HG03196 (cell line): ENCODE results near the gene EMX1.

ENCODE experiments used
- ATAC-seq: cut with Tn5 transposase; IDR thresholded peaks from one replicate; pipeline ENCODE4 v1.9.1; 2021; ENCODE audit not compliant: unreplicated experiment

The EMX1 gene

DNA sequence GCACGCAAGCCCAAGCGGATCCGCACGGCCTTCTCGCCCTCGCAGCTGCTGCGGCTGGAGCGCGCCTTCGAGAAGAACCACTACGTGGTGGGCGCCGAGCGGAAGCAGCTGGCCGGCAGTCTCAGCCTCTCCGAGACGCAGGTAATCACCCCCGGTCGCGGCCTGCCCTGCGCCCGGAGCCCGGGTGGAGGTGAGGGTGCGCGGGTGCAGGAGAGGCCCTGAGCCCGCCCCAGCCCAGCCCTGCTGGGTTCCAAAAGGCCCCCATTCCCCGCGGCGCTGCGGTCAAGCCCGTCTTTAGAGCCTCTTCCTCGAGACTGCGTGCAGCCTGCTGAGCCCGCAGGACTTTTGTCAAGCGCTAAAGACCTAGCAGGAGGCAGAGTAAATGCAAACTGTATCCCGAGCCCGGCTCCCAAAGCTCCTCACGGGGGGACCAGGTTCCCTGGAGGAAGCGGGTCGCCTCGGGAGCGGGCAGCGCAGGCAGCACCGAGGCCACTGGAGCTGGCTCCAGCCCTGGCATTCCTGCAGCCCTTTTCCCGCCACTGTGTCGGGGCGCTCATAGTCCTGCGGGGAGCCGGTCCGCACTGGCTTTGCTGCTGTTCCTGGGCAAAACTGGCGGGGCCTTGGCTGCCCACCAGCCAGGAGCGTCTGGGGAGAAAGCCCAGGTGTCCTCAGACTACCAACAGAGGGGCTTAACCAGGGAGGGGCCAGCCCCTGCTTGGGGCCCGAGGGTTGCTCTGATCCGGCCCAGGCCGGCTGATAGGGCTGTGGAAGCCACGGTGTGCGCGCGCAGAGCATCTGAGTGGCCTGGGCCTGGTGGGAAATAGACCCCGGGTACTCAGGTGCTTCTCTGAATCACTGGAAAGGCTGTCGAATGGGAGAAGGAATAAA, 7.3 kb downstream of the EMX1 start:
- no peak for ATAC-seq

DNA sequence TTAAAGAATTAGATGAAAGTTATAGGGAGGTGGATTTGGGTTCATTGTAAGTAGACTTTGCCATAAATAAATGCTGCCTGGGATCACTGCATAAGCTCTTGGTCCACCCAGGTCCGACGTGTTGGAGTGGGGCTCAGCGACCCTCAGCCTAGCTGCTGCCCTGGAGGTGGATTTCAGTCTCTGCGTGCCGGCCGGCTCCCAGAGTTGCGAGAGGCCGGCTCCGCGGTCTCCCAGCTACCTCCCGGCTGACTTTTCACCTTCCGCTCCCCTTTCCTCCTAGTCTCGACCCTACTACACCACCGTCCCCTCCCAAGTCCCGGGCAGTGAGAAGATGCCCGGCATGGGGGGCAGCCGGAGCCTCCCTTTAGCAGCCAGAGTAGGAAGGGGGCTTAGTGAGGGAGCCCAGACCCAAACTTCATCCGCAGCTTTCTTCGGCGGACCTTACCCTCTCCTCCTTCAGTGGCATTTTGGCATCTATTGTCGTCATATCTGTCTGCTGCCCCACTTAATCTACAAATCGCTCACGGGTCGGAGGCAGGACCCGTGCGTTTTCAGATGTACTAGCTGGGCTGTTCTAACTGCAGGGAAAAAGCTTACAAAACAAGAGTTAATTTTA, 8.1 kb downstream of the EMX1 start:
- no peak for ATAC-seq

DNA sequence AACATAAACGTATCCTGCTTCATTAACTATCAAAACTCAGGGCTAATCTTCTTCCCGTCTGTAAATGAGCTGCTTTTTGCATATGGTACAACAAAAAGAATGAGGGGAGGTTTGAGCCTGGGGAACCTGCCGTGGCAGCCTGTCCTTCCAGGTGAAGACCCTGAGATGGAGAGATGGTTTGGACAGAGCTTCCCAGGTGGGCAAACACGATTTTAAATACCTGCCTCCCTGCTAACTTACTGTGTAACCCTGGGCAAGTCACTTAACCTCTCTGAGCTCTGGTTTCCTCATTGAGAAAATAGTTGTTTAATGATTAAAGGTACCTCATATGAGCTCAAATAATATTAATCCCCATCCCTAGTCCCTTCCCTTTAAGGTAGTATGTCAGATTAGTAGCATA, 9.0 kb downstream of the EMX1 start:
- ATAC-seq = no peak

DNA sequence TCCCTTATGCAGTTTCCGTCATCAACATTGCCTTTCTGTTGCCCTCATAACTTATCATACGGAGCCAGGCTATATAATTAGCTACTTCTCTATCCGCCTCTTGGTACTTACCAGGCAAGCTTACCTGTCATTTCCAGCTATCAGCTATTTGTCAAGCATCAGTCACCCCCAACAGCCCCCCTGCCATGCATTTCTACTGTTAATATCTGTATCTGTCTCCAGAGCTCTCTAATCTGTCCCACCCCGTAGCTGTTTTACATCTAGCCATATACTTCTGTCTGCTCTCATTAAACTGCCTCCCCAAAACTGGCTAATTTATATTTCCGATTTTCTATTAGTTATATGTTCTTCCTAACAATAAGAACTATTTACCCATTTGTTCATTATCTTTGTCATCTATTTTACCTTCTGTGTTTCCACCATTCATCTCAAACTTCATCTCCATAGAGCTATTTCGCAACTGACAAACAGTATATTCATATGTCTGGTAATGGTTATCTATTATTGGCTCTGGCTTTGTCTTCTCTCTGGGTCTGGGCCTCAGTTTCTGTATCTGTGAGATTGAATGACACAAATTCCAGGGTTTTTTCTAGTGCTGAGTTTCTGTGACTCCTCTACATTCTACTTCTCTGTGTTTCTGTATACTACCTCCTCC, 9.6 kb downstream of the EMX1 start:
- ATAC-seq = no peak

DNA sequence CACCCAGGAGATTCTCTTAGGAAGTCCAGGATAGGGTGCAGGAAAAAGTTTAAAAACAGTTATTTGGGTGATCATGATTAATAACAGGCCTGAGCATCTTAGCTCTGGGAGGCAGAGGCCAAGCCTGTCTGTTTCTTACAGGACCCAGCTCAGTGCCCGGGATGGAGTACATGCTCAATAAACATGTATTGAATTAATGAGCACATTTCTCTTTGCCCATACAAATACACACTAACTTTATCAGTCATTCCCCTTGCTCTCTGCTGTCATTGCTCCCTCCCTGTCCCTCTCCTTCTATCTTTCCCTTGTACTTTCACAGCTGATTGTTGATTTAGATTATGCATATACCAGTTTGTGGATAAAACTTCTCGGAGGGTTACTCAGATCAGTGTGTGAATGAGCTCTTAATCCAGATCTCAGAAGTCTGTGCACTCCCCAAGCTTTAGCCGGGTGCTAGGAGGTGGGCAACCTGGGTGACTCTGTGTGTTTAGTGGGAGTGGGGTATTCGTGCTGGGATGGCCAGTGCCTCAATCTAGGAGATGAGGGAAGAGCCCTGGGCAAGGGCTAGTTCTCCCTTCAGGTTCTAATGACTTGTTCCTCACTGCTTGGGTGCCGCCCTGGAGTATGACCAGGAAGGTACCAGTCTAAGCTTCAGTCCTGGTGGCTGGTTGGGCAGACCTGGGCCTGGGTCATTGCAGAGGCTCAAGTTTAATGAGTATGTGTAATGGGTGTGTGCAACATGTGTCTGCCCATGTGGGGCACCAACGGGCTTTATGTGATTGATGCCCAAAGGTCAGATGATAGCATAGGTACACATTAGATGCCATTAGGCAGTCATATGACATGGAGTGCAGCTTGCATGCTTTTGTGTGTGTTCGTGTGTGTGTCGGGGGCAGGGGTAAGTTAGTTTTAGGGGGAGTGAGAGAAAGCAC, 10.6 kb downstream of the EMX1 start:
- ATAC-seq = no peak

DNA sequence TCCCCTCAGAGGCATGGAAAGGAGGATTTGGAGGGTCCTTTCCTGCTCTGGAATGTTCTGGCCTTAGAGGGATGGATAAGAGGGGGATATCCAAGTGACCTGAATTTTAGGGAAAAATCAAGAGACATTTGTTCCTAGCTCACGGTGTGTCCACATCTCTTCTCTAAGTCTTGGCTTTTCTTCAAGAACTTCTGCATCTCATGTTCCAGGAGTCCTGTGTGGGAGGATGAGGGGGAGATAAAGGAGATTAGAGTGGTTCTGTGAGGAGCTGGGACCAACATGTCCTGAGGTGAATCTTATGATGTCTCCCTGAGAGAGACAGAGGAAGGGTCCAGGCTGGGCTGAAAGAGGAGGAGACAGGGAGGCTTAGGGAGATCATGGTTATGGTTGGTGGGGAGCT, 11.7 kb downstream of the EMX1 start:
- ATAC-seq = no peak

DNA sequence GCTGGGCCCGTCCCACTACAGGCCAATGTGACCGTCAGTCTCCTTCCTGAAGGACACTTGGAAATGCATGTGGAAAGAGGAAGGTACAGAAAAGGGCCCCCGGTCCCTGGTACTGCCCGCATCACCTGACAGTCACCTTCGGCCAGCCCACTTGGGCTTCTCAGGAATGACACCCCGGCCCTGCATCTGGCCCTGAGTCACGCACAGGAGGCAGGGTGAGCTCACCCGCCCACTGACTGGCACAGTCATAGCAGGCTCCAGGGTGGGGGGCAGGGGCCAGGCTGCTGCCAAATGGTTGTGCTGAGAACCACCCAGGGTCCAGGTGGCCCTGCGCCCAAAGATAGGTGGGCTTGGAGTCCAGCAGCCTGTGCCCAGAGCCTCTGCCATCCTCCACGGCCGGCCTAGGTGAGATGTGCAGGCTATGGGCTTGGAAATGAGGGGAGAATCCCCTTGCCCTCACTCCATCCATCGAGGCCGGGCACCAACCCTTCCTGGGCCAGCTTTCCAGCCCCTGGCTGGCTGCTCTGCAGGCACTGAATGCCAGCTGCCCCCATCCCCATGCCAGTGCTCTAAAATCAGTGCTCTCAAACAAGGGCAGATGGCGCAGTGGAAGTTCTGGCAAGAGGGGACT, 14.1 kb downstream of the EMX1 start:
- ATAC-seq = no peak

DNA sequence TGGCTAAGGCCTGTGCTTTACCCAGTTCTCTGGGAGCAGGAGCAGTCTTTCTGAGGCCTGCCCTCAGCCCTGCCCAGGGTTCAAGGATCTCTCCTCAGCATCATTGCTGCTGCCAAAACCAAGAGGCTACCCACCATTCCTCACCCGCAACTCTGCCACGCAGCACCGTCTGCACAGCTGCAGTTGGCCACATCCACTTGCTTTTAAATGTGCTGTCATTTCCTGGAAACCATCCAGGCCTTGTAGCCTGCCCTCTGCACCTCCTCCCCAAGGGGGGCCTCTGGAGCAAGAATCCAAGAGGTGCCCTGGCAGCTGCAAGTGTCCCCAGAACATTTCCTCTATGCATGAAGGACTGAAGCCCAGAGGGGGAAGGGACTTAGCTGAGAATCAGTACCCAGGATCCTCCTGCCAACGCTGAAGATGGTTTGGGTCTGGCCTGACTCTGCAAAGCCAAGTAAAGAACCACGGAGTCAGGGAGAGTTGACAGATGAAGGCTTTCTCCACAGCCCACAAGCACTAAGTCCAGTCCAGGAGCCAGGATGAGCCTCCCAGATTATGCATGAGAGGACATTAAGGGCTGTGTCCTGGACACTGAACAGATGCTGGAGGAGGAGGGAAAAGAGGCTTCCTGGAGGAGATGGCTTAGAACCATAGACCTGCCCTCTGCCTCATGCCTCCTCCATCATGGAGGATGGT, 14.9 kb downstream of the EMX1 start:
- ATAC-seq = no peak

DNA sequence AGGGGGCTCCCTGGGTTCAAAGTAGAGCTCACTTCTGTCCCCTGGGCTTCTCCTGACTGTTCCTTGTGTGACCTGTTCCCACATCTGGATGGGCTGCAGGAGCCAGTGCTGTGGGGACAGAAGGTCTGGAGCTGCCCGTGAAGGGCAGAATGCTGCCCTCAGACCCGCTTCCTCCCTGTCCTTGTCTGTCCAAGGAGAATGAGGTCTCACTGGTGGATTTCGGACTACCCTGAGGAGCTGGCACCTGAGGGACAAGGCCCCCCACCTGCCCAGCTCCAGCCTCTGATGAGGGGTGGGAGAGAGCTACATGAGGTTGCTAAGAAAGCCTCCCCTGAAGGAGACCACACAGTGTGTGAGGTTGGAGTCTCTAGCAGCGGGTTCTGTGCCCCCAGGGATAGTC, 15.5 kb downstream of the EMX1 start:
- no peak for ATAC-seq

DNA sequence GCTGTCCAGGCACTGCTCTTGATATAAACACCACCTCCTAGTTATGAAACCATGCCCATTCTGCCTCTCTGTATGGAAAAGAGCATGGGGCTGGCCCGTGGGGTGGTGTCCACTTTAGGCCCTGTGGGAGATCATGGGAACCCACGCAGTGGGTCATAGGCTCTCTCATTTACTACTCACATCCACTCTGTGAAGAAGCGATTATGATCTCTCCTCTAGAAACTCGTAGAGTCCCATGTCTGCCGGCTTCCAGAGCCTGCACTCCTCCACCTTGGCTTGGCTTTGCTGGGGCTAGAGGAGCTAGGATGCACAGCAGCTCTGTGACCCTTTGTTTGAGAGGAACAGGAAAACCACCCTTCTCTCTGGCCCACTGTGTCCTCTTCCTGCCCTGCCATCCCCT, 15.9 kb downstream of the EMX1 start:
- ATAC-seq = no peak

DNA sequence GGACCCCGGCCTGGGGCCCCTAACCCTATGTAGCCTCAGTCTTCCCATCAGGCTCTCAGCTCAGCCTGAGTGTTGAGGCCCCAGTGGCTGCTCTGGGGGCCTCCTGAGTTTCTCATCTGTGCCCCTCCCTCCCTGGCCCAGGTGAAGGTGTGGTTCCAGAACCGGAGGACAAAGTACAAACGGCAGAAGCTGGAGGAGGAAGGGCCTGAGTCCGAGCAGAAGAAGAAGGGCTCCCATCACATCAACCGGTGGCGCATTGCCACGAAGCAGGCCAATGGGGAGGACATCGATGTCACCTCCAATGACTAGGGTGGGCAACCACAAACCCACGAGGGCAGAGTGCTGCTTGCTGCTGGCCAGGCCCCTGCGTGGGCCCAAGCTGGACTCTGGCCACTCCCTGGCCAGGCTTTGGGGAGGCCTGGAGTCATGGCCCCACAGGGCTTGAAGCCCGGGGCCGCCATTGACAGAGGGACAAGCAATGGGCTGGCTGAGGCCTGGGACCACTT, 16.4 kb downstream of the EMX1 start:
- ATAC-seq = no peak

DNA sequence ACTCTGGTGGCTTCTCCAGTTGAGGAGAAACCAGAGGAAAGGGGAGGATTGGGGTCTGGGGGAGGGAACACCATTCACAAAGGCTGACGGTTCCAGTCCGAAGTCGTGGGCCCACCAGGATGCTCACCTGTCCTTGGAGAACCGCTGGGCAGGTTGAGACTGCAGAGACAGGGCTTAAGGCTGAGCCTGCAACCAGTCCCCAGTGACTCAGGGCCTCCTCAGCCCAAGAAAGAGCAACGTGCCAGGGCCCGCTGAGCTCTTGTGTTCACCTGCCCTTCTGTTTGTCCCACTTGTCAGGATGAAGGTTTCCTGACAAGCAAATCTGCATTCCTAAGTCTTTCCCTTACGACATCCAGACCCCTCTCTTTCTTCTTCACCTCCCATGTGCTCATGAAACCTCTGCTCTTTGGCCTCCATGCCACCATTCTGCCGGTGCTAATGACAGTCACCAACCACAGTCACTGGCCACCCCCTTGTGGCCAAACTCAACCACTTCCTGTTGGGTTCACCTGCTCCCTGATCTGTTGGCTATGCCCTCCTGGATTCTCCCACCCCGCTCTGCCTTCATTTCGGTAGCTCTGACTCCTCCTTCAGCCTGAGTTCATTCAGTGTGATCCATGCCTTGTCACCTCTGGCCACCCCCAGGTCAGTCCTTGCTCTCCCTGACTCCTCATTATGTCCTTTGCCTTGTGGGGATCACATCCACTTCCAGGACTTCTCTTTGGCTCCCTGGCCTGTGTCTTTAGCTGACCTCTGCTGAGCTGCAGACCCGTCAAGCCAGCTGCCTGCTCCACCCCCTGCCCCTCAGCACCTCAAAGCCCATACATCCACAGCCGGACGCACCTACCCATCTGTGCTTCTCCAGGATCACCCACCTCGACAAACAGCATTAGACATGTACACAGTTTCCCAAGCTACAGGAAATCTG, 17.6 kb downstream of the EMX1 start:
- ATAC-seq = peak; percentile 56

DNA sequence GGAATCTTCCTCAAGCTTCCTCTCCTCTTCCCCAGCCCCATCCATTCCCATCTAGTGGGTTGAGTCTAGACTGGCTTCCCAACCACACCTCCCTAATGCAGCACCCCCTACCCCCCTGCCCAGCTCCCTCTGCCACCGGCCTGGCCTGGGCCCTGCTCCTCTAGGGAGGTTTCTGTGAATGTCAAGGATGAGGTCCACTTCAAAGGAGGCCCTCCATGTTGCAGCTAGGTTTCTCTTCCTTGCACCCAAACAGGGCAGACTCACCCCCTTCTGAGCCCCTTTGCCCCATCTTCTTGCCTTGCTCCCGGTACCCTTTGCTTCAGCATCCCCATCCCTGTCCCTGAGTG, 18.3 kb downstream of the EMX1 start:
- no peak for ATAC-seq

DNA sequence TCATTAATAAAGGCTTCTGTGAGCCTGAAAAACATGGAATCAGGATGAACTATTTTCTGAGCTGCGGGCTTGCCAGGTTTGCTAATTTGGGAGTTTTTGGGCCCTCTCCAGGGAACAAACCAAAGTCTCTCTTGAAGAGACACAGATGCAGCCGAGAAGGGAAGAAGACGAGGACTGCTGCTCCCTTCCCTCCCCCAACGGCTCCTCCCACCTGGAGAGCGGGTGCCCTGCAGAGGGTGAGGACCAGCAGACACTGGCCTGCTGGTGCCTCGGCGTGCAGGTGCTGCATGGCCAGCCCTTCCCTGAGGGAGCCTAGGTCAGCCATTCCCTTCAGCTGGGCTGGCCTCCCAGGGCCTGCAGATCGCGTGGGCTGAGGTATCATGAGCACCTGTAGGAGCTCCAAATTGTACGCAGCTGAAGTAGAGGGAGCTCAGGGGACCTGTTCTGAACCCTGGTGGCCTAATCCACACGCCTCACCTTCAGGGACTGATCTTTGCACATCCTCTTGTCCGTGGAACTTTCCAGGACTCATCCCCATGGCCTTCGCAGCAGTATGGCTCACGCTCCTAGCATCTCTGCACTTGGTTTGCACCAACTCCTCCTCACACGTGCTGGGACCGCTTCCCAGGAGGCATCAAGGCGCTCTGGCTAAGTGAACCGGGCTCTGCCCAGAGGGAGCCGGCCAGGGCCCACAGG, 19.5 kb downstream of the EMX1 start:
- no peak for ATAC-seq

DNA sequence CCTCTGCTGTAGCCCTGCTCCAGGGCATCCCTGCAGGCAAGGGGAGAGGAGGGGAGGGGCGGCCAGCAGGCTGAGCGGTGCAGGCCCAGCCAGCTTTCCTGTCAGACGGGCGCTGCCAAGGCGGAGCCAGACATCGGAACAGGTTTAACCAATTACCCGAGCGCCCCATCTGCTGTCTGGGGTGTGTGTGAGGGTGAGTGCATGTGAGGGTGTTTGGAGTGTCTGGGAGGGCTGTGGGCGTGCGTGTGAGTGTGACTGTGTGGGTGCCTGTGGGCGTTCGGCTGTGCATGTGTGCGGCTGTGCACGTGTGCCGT, 20.0 kb downstream of the EMX1 start:
- ATAC-seq = no peak

DNA sequence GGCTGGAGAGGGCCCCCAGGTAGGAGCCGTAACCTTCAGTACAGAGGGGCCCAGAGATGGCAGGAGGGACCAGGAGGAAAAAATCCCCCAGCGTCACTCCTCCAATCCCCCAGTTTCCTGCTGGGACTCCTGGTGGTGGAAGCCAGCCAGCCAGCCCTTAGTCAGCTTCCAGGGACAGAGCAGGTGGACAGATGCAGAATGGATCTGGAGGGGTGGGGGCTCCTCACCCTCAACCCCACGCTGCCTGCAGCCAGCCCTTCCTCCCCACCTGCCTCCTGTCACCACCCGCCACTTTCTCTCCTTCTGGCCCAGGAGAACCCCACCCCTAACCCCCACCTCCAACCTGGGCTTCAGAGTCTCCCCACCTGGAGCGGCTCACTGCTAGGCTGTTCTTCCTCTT, 21.1 kb downstream of the EMX1 start:
- ATAC-seq = no peak

DNA sequence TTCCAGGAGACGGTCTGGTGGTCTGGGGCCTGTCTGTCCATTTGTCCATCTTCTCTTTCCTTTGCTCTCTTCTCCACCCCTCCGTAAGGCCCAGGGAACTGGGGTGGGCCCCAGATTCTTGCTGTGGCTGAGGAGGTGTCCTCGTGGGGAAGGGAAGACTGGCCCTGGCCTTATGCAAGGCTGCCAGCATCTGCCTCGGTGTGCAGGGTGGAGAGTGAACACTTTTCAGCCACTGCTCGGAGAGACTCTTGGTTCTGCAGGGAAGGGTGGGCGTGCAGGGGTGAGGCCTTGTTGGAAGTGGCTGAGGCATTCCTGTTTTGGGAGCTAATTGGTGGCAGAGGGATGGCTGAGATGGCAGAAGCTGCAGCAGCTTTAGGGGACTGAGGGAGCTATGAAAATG, 23.0 kb downstream of the EMX1 start:
- ATAC-seq = no peak

DNA sequence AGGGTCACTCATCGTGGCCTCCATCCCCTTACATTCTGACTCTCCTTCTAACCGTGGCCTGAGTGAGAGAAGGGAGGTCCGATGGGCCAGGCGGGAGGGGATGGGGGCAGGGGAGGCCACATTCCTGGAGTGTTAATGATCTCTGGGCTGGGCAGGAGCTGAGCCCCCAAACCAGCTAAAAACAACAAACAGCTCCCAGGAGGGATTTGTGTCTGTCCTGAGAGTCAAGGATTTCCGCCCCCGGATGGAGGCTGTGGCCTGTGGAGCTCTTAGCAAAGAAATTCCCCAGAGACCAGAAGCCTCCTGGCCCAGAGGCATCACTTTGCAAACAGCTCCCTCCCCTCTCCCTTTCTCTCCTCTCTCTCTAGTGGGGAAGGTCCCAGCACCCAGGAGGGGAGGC, 23.5 kb downstream of the EMX1 start:
- ATAC-seq = no peak
